ENCODE measurements around the gene BTBD9. TPM values are rescaled to one million over a fixed set of nuclear protein-coding genes. Genes with fewer than 3 reads are reported as not detected.

The BTBD9 gene
- total RNA-seq, 4 donors from 2014 or later = 15.4 to 50.0 (median 21.9) TPM

DNA sequence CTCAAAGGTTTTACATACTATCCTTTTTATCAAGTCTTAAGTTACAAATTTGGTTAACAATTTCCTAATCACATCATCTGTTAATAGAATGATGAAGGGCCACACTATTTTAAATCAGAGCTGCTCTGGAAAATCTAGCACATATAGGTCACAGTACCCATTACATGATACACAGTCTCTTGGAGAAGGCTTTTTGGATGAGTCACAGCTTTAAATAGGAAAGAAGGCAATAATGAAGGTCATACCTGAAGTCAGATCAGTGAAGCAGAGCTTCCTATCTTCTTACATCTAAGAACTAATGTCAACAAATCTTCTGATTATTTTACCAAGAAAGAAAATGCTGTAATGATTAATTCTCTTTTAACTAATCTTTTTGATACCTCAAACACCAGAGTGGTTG, 248.5 kb downstream of the BTBD9 start:
- TF ChIP-seq POLR2AphosphoS5 (IDR thresholded peaks at IDR 0.05) (no peak), POLR2A (IDR thresholded peaks at IDR 0.05) (no peak), EP300 (IDR thresholded peaks at IDR 0.05) (no peak)
- TF ChIP-seq, protein P1, sequence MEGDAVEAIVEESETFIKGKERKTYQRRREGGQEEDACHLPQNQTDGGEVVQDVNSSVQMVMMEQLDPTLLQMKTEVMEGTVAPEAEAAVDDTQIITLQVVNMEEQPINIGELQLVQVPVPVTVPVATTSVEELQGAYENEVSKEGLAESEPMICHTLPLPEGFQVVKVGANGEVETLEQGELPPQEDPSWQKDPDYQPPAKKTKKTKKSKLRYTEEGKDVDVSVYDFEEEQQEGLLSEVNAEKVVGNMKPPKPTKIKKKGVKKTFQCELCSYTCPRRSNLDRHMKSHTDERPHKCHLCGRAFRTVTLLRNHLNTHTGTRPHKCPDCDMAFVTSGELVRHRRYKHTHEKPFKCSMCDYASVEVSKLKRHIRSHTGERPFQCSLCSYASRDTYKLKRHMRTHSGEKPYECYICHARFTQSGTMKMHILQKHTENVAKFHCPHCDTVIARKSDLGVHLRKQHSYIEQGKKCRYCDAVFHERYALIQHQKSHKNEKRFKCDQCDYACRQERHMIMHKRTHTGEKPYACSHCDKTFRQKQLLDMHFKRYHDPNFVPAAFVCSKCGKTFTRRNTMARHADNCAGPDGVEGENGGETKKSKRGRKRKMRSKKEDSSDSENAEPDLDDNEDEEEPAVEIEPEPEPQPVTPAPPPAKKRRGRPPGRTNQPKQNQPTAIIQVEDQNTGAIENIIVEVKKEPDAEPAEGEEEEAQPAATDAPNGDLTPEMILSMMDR (IDR thresholded peaks at IDR 0.05) = no peak
- Histone ChIP-seq H3K27me3 (no peaks in the 10 kb centered on the region), H3K36me3 (no peaks in the 10 kb centered on the region), H3K9me3 (no peaks in the 10 kb centered on the region), H3K4me1 (peaks cover 8% of the 10 kb centered on the region), H3K4me3 (no peak overlapping the region), H3K27ac (no peak overlapping the region)
- no peak for DNase-seq (ENCODE audit: low spot score in 2 of 2)

DNA sequence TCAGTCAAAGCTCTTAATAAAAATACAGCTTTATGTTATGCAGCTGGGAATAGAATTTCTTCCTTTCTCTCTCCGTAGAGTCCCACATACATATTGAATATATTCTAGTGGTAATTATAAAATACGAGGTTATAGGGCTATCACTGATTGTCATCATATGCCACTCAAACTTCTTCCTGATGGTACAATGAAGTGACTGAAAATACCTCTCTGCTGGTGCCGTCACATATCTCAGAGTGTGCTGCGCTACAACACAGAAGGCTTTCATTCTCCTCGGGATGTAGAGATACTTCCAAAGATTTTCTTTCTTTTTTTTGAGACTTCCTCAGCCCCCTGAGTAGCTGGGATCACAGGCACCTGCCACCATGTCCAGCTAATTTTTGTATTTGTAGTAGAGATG, 249.9 kb downstream of the BTBD9 start:
- TF ChIP-seq, protein P1 (IDR thresholded peaks at IDR 0.05) = no peak
- TF ChIP-seq POLR2AphosphoS5 (IDR thresholded peaks at IDR 0.05) (no peak), EP300 (IDR thresholded peaks at IDR 0.05) (no peak), POLR2A (IDR thresholded peaks at IDR 0.05) (no peak)
- Histone ChIP-seq H3K36me3 (no peaks in the 10 kb centered on the region), H3K4me3 (no peak overlapping the region), H3K27me3 (no peaks in the 10 kb centered on the region), H3K9me3 (no peaks in the 10 kb centered on the region), H3K27ac (no peak overlapping the region), H3K4me1 (peaks cover 8% of the 10 kb centered on the region)
- 95% methylated on average over 5 of the region's 5 CpGs for WGBS
- DNase-seq (ENCODE audit: low spot score in 2 of 2) = no peak

DNA sequence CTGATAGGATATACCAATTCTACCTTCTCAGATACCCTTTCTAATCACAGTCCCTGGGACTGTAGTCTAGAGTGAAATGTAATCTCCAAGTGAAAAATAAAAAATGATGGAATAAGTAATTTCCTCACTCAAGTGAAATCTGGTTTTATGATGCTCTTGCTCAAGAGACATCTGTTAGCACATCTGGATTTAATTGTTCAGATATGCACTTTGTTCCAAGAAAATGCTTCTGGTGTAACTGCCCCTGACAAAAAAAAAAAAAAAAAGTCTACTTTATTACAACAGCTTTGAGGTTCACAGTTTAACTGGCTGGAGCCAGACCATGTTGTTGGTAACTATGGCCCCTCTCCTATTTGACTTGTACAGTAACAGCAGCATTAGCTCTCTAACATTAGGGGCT, 251.8 kb downstream of the BTBD9 start:
- DNase-seq (ENCODE audit: low spot score in 2 of 2) = no peak
- H3K4me3 ChIP-seq = no peak overlapping the region
- TF ChIP-seq POLR2A (IDR thresholded peaks at IDR 0.05) = no peak
- no peak for TF ChIP-seq POLR2AphosphoS5 (IDR thresholded peaks at IDR 0.05)
- TF ChIP-seq EP300 (IDR thresholded peaks at IDR 0.05) = no peak
- TF ChIP-seq, protein P1 (IDR thresholded peaks at IDR 0.05) = no peak
- no peaks in the 10 kb centered on the region for H3K36me3 ChIP-seq
- no peaks in the 10 kb centered on the region for H3K9me3 ChIP-seq
- H3K4me1 ChIP-seq = peaks cover 8% of the 10 kb centered on the region
- H3K27me3 ChIP-seq = no peaks in the 10 kb centered on the region
- no peak overlapping the region for H3K27ac ChIP-seq

DNA sequence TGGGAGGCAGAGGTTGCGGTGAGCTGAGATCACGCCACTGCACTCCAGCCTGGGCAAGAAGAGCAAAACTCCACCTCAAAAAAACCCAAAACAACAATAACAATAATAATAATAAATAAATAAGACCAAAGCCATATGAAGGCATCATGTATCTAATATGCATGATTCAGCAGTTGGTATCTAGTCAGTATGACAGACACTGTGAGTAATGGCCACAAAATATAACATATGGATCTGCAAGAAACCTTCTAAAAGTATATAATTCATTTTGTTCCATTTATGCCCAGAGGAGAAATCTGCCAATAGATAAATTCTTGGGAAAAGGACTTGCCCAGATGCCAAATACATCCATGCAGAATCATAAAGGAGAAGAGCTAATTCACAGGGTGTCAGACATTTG, 252.3 kb downstream of the BTBD9 start:
- TF ChIP-seq, protein P1 (IDR thresholded peaks at IDR 0.05) = no peak
- TF ChIP-seq EP300 (IDR thresholded peaks at IDR 0.05) = no peak
- no peak for TF ChIP-seq POLR2AphosphoS5 (IDR thresholded peaks at IDR 0.05)
- no peak for TF ChIP-seq POLR2A (IDR thresholded peaks at IDR 0.05)
- DNase-seq (ENCODE audit: low spot score in 2 of 2) = no peak
- WGBS = 98% methylated on average over 2 of the region's 2 CpGs

DNA sequence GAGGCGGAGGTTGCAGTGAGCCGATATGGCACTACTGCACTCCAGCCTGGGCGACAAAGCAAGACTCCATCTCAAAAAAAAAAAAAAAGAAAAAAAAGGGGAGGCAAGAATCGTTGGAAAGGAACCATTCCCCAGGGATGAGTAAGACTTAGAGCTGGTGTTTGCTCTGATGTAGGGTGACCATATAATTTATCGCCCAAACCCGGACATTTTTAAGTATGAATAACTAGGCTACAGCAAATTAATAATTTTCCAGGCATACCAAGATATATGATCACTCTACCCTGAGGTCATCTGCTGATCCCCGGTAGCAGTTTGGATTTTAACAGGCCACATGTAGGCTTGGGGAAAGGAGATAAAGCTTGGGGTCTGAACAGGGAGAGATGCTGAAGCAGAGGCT, 260.9 kb downstream of the BTBD9 start:
- WGBS = 91% methylated on average over 7 of the region's 7 CpGs
- H3K9me3 ChIP-seq = no peaks in the 10 kb centered on the region
- no peaks in the 10 kb centered on the region for H3K36me3 ChIP-seq
- no peak for TF ChIP-seq POLR2AphosphoS5 (IDR thresholded peaks at IDR 0.05)
- no peak for TF ChIP-seq EP300 (IDR thresholded peaks at IDR 0.05)
- TF ChIP-seq, protein P1 (IDR thresholded peaks at IDR 0.05) = no peak
- no peak for TF ChIP-seq POLR2A (IDR thresholded peaks at IDR 0.05)
- H3K27me3 ChIP-seq = no peaks in the 10 kb centered on the region
- no peak overlapping the region for H3K4me3 ChIP-seq
- DNase-seq (ENCODE audit: low spot score in 2 of 2) = no peak
- no peaks in the 10 kb centered on the region for H3K4me1 ChIP-seq
- no peak overlapping the region for H3K27ac ChIP-seq

More for the DNA sequence above, 252.3 kb downstream of the BTBD9 start:
- no peak overlapping the region for H3K4me3 ChIP-seq
- H3K27ac ChIP-seq = no peak overlapping the region
- H3K27me3 ChIP-seq = no peaks in the 10 kb centered on the region
- no peaks in the 10 kb centered on the region for H3K36me3 ChIP-seq
- H3K9me3 ChIP-seq = no peaks in the 10 kb centered on the region
- H3K4me1 ChIP-seq = peaks cover 8% of the 10 kb centered on the region
